Measurements from ENCODE around the gene MGAT4A.
"Not testable (repeated sequence)": the region's sequence is repeated elsewhere in the genome, so short reads cannot be mapped to it uniquely, and the experiment has no call there.

Gene MGAT4A

GRCh38 chr2:98759338-98759737 lies 28.4 kb upstream of the MGAT4A start:
- in situ Hi-C loops (cut with HindIII; ENCODE audit: low pct_ligation_motif_present, low sequenced_read_pairs), result no loop called here
- no peak for TF ChIP-seq CTCF (IDR thresholded peaks at IDR 0.05; ENCODE audit: low read depth, low read length, missing control alignments)
- H3K27ac ChIP-seq, result no peak overlapping the region
- no peaks in the 10 kb centered on the region for H3K27me3 ChIP-seq (replicated peaks)
- no peaks in the 10 kb centered on the region for H3K36me3 ChIP-seq (replicated peaks)
- no peak overlapping the region for H3K4me3 ChIP-seq (ENCODE audit: low read depth, low read length)
- no peak for DNase-seq

- in situ Hi-C loops (cut with HindIII; ENCODE audit: low pct_ligation_motif_present, low sequenced_read_pairs), result no loop called here
- no peak for TF ChIP-seq CTCF (IDR thresholded peaks at IDR 0.05; ENCODE audit: low read depth, low read length, missing control alignments)
- H3K36me3 ChIP-seq (replicated peaks), result no peaks in the 10 kb centered on the region
- peak overlapping the region; percentile 21 for H3K27ac ChIP-seq
- DNase-seq, result peak; percentile 86
- no peak overlapping the region for H3K4me3 ChIP-seq (ENCODE audit: low read depth, low read length)
- no peaks in the 10 kb centered on the region for H3K27me3 ChIP-seq (replicated peaks)
These were observed 27.0 kb upstream of the MGAT4A start for GRCh38 chr2:98757904-98758421.

- H3K36me3 ChIP-seq (replicated peaks), result no peaks in the 10 kb centered on the region
- TF ChIP-seq CTCF (IDR thresholded peaks at IDR 0.05; ENCODE audit: low read depth, low read length, missing control alignments), result no peak
- no peak overlapping the region for H3K27ac ChIP-seq
- no peak for DNase-seq
- in situ Hi-C loops (cut with HindIII; ENCODE audit: low pct_ligation_motif_present, low sequenced_read_pairs), result no loop called here
- H3K4me3 ChIP-seq (ENCODE audit: low read depth, low read length), result no peak overlapping the region
- no peaks in the 10 kb centered on the region for H3K27me3 ChIP-seq (replicated peaks)
These were observed 22.9 kb upstream of the MGAT4A start for GRCh38 chr2:98753801-98754200.

GRCh38 chr2:98752711-98753110 lies 21.8 kb upstream of the MGAT4A start:
- H3K4me3 ChIP-seq (ENCODE audit: low read depth, low read length); H3K27ac ChIP-seq; H3K27me3 ChIP-seq (replicated peaks); H3K36me3 ChIP-seq (replicated peaks); DNase-seq; in situ Hi-C loops (cut with HindIII; ENCODE audit: low pct_ligation_motif_present, low sequenced_read_pairs): not testable (repeated sequence)

GRCh38 chr2:98751748-98752147 lies 20.8 kb upstream of the MGAT4A start:
- TF ChIP-seq CTCF (IDR thresholded peaks at IDR 0.05; ENCODE audit: low read depth, low read length, missing control alignments), result no peak
- no peak overlapping the region for H3K4me3 ChIP-seq (ENCODE audit: low read depth, low read length)
- in situ Hi-C loops (cut with HindIII; ENCODE audit: low pct_ligation_motif_present, low sequenced_read_pairs), result no loop called here
- no peak for DNase-seq
- H3K27me3 ChIP-seq (replicated peaks), result no peaks in the 10 kb centered on the region
- no peaks in the 10 kb centered on the region for H3K36me3 ChIP-seq (replicated peaks)
- no peak overlapping the region for H3K27ac ChIP-seq

GRCh38 chr2:98750593-98751282 lies 19.8 kb upstream of the MGAT4A start:
- Histone ChIP-seq H3K4me3 (ENCODE audit: low read depth, low read length) (no peak overlapping the region), H3K27me3 (replicated peaks) (no peaks in the 10 kb centered on the region), H3K36me3 (replicated peaks) (no peaks in the 10 kb centered on the region), H3K27ac (no peak overlapping the region)
- no peak for DNase-seq
- no peak for TF ChIP-seq CTCF (IDR thresholded peaks at IDR 0.05; ENCODE audit: low read depth, low read length, missing control alignments)
- in situ Hi-C loops (cut with HindIII; ENCODE audit: low pct_ligation_motif_present, low sequenced_read_pairs), result no loop called here
